ENCODE measurements around the gene MLPH. TPM values are rescaled to one million over a fixed set of nuclear protein-coding genes. Genes with fewer than 3 reads are reported as not detected.

Gene MLPH
- total and polyA plus RNA-seq, 2 experiments from 2014 or later, result 8.1 to 10.8 TPM

DNA sequence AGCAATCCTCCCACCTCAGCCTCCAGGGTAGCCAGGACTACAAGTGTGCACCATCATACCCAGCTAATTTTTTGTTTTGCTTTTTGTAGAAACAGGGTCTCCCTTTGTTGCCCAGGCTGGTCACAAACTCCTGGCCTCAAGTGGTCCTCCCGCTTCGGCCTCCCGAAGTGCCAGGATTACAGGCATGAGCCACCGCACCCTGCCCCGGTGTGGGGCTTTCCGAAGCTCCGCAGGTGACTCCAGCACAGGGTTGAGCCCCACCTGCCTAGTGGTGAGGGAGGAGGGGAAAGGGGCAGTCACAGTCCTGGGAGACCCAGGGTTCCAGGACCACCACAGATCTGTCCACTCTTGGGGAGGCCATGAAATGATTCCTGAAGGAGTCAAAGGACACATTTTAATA, 84.5 kb downstream of the MLPH start:
- no peaks in the 10 kb centered on the region for H3F3A ChIP-seq (ENCODE audit: insufficient read depth)
- H3K4me2 ChIP-seq (ENCODE audit: unreplicated experiment), result no peak overlapping the region
- H3K9me3 ChIP-seq (ENCODE audit: low read depth), result no peaks in the 10 kb centered on the region
- H4K20me1 ChIP-seq (ENCODE audit: insufficient read depth), result no peaks in the 10 kb centered on the region
- in situ Hi-C loops (cut with MboI), result loop anchor here (25.0 kb wide), 1 partner anchor 409 kb away; no protein-coding TSS in a partner anchor
- H3K27me3 ChIP-seq (replicated peaks; ENCODE audit: insufficient read depth), result no peaks in the 10 kb centered on the region
- peak overlapping the region; percentile 82 for H2AFZ ChIP-seq
- peaks cover 6% of the 10 kb centered on the region for H3K4me1 ChIP-seq (ENCODE audit: insufficient read depth)
- TF ChIP-seq EZH2 (IDR thresholded peaks at IDR 0.05; ENCODE audit: insufficient read depth, poor library complexity, severe bottlenecking) (no peak), EZH2phosphoT487 (IDR thresholded peaks at IDR 0.05; ENCODE audit: insufficient read depth, low read depth) (no peak)
- no peaks in the 10 kb centered on the region for H3K9me2 ChIP-seq (ENCODE audit: insufficient read depth)
- H3K79me2 ChIP-seq (ENCODE audit: insufficient read depth), result no peaks in the 10 kb centered on the region
- no peak overlapping the region for H3K27ac ChIP-seq
- no peak overlapping the region for H3K9ac ChIP-seq
- no peak for DNase-seq
- WGBS, 2 experiments (ENCODE audit: low coverage in 1 of 2, low lambda C conversion rate in 2 of 2, missing lambda C conversion rate in 2 of 2), result 76 to 90% methylated on average over 3 to 7 of the region's 7 CpGs
- no peaks in the 10 kb centered on the region for H3K36me3 ChIP-seq (ENCODE audit: low read depth)
- no peak overlapping the region for H3K4me3 ChIP-seq

DNA sequence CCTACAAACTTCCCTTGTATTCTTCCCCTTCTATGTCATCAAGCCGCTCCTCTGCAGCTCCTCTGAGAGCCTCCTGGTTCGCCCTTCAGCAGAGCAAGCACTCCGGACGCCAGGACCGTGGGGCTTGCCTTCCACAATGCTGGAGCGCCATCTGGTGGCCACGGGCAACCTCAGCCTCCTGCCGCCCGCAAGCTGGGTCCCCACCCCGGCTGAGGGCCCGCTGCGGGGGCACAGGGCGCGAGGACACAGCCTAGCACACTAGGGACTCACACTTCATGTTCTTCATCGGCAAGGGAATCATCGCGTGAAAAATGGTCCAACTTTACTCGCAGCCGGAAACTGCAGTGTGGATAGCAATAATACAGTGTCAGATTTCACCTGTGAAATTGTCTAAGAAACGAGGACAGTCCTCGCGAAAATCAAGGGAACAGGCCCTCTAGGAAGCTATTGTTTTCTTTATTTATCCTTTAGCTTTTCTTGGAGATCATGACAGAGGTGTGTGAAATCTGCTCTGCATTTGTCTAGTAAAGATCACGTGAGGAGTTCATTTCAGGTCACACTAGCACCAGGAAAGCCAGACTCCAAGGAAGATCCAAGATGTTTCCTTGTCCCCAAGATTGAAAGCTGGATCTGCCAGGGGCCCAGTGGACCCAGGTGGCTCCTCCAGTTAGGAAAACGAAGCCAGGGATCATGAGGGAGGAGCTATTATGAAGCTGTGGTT, 85.1 kb downstream of the MLPH start:
- Histone ChIP-seq H4K20me1 (ENCODE audit: insufficient read depth) (no peaks in the 10 kb centered on the region), H3K27me3 (replicated peaks; ENCODE audit: insufficient read depth) (no peaks in the 10 kb centered on the region), H3K36me3 (ENCODE audit: low read depth) (no peaks in the 10 kb centered on the region), H2AFZ (peak overlapping the region; percentile 82), H3F3A (ENCODE audit: insufficient read depth) (no peaks in the 10 kb centered on the region), H3K9ac (peak overlapping the region; percentile 62), H3K9me3 (ENCODE audit: low read depth) (no peaks in the 10 kb centered on the region), H3K4me3 (peak overlapping the region; percentile 59), H3K9me2 (ENCODE audit: insufficient read depth) (no peaks in the 10 kb centered on the region), H3K4me1 (ENCODE audit: insufficient read depth) (peaks cover 6% of the 10 kb centered on the region), H3K79me2 (ENCODE audit: insufficient read depth) (no peaks in the 10 kb centered on the region), H3K27ac (no peak overlapping the region), H3K4me2 (ENCODE audit: unreplicated experiment) (peak overlapping the region; percentile 87)
- TF ChIP-seq EZH2 (IDR thresholded peaks at IDR 0.05; ENCODE audit: insufficient read depth, poor library complexity, severe bottlenecking), result no peak
- TF ChIP-seq EZH2phosphoT487 (IDR thresholded peaks at IDR 0.05; ENCODE audit: insufficient read depth, low read depth), result no peak
- WGBS, 2 experiments (ENCODE audit: low coverage in 1 of 2, low lambda C conversion rate in 2 of 2, missing lambda C conversion rate in 2 of 2), result 6 to 7% methylated on average over 24 of the region's 24 CpGs
- in situ Hi-C loops (cut with MboI), result loop anchor here (25.0 kb wide), 1 partner anchor 410 kb away; no protein-coding TSS in a partner anchor
- peak; percentile 98 for DNase-seq

DNA sequence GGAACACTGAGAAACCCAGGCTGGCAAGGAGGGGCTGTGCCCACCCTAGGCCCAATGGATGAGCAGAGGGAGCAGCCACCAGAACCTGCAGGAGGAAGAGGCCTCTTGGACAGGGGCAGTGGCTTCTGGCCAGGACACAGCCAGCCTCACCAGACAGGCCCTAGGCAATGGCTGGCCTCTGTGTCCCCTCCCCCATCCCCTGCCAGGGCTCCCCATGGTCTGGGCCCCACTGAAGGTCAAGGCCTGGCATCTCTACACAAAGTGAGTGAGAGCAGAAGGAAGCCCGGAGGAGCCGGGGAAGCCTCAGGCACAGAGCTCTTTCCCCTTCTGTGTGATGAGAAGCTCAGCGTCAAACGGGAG, 85.7 kb downstream of the MLPH start:
- Histone ChIP-seq H4K20me1 (ENCODE audit: insufficient read depth) (no peaks in the 10 kb centered on the region), H3K27me3 (replicated peaks; ENCODE audit: insufficient read depth) (no peaks in the 10 kb centered on the region), H2AFZ (peak overlapping the region; percentile 82), H3K79me2 (ENCODE audit: insufficient read depth) (no peaks in the 10 kb centered on the region), H3F3A (ENCODE audit: insufficient read depth) (no peaks in the 10 kb centered on the region), H3K9me2 (ENCODE audit: insufficient read depth) (no peaks in the 10 kb centered on the region), H3K27ac (no peak overlapping the region), H3K4me2 (ENCODE audit: unreplicated experiment) (no peak overlapping the region), H3K9me3 (ENCODE audit: low read depth) (no peaks in the 10 kb centered on the region), H3K4me1 (ENCODE audit: insufficient read depth) (peaks cover 6% of the 10 kb centered on the region), H3K9ac (0 out of 2 replicates have a peak overlapping the region, but pooled peaks have one; percentile 62), H3K4me3 (no peak overlapping the region), H3K36me3 (ENCODE audit: low read depth) (no peaks in the 10 kb centered on the region)
- in situ Hi-C loops (cut with MboI), result loop anchor here (25.0 kb wide), 1 partner anchor 410 kb away; no protein-coding TSS in a partner anchor
- TF ChIP-seq EZH2 (IDR thresholded peaks at IDR 0.05; ENCODE audit: insufficient read depth, poor library complexity, severe bottlenecking), result no peak
- no peak for TF ChIP-seq EZH2phosphoT487 (IDR thresholded peaks at IDR 0.05; ENCODE audit: insufficient read depth, low read depth)
- WGBS, 2 experiments (ENCODE audit: low coverage in 1 of 2, low lambda C conversion rate in 2 of 2, missing lambda C conversion rate in 2 of 2), result 79 to 83% methylated on average over 4 of the region's 4 CpGs
- DNase-seq, result no peak

DNA sequence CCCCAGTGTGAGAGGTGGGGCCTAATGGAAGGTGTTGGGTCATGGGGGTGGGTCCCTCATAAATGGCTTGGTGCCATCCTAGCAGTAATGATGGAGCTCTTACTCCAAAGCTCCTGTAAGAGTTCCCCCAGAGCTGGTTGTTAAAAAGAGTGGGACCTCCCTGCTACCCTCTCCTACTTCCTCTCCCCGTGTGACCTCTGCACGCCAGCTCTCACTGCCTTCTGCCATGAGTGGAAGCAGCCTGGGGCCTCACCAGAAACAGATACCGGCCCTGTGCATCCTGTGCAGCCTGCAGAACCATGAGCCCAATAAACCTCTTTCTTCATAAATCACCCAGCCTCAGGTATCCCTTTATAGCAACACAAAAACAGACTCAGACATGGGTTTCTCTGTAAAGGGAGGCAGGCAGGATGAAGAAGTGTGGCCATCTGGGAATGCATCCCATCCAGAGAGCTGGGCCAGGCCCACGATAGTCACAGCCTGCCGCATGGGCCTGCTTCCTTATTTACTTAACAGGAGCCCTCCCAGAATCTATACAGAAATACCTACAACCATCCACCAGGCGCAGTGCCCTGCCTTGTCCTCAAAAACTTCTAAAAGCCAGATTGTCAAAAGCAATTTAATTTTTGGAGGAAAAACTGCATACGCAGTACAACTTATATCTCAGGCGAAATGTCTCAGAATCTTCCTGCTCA, 86.8 kb downstream of the MLPH start:
- WGBS, 2 experiments (ENCODE audit: low coverage in 1 of 2, low lambda C conversion rate in 2 of 2, missing lambda C conversion rate in 2 of 2), result 94 to 97% methylated on average over 8 of the region's 8 CpGs
- DNase-seq, result no peak
- no peak overlapping the region for H3K27ac ChIP-seq
- no peaks in the 10 kb centered on the region for H3K9me3 ChIP-seq (ENCODE audit: low read depth)
- peaks cover 6% of the 10 kb centered on the region for H3K4me1 ChIP-seq (ENCODE audit: insufficient read depth)
- H3K36me3 ChIP-seq (ENCODE audit: low read depth), result no peaks in the 10 kb centered on the region
- no peaks in the 10 kb centered on the region for H3K79me2 ChIP-seq (ENCODE audit: insufficient read depth)
- in situ Hi-C loops (cut with MboI), result loop anchor here (25.0 kb wide), 1 partner anchor 412 kb away; no protein-coding TSS in a partner anchor
- no peaks in the 10 kb centered on the region for H3K27me3 ChIP-seq (replicated peaks; ENCODE audit: insufficient read depth)
- H3F3A ChIP-seq (ENCODE audit: insufficient read depth), result no peaks in the 10 kb centered on the region
- TF ChIP-seq EZH2 (IDR thresholded peaks at IDR 0.05; ENCODE audit: insufficient read depth, poor library complexity, severe bottlenecking), result no peak
- no peak for TF ChIP-seq EZH2phosphoT487 (IDR thresholded peaks at IDR 0.05; ENCODE audit: insufficient read depth, low read depth)
- no peaks in the 10 kb centered on the region for H3K9me2 ChIP-seq (ENCODE audit: insufficient read depth)
- no peak overlapping the region for H3K9ac ChIP-seq
- H4K20me1 ChIP-seq (ENCODE audit: insufficient read depth), result no peaks in the 10 kb centered on the region
- H2AFZ ChIP-seq, result no peak overlapping the region
- H3K4me3 ChIP-seq, result no peak overlapping the region
- H3K4me2 ChIP-seq (ENCODE audit: unreplicated experiment), result no peak overlapping the region

Data from GM23248 (cell line).